ENCODE measurements around the gene SLC12A4.

DNA sequence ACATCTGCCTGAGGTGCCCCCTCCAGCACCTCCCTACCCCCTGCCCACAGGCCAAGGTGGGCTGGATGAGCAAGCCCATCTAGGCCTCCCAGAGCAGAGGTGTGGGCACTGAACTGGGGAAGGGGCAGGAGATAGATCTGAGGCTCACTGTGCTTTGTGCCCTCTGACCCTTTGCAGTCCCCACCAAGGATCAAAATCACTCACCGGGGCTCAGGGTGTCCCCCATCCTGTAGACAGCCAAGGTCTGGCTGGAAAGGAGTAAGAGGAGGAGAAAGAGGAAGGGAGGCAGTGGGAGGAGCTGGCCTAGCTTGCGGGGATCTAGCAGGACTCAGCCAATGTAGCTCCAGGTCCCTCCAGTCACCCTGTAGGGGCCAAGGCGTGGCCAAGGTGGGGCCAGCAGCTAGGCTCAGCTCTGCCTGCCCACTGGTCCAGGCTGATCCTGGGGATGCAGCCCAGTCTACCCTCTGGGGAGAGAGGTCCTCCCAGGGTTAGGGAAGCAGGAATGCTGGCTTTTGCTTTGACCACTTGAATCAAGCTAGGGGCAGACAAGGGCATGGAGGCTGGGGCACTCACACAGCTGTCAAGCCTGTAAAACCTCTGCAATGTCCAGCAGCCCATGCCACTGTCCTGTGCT is 1.8 kb downstream of the SLC12A4 start:
- TF ChIP-seq, protein P1, sequence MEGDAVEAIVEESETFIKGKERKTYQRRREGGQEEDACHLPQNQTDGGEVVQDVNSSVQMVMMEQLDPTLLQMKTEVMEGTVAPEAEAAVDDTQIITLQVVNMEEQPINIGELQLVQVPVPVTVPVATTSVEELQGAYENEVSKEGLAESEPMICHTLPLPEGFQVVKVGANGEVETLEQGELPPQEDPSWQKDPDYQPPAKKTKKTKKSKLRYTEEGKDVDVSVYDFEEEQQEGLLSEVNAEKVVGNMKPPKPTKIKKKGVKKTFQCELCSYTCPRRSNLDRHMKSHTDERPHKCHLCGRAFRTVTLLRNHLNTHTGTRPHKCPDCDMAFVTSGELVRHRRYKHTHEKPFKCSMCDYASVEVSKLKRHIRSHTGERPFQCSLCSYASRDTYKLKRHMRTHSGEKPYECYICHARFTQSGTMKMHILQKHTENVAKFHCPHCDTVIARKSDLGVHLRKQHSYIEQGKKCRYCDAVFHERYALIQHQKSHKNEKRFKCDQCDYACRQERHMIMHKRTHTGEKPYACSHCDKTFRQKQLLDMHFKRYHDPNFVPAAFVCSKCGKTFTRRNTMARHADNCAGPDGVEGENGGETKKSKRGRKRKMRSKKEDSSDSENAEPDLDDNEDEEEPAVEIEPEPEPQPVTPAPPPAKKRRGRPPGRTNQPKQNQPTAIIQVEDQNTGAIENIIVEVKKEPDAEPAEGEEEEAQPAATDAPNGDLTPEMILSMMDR (IDR thresholded peaks at IDR 0.05; ENCODE audit: insufficient read depth, low read length, poor library complexity, severe bottlenecking) = no peak
- TF ChIP-seq EZH2phosphoT487 (conservative IDR thresholded peaks at IDR 0.05; ENCODE audit: low read length) = no peak

All from SU-DHL-6 (cell line).